ENCODE data around the gene ANKRD34B.

DNA sequence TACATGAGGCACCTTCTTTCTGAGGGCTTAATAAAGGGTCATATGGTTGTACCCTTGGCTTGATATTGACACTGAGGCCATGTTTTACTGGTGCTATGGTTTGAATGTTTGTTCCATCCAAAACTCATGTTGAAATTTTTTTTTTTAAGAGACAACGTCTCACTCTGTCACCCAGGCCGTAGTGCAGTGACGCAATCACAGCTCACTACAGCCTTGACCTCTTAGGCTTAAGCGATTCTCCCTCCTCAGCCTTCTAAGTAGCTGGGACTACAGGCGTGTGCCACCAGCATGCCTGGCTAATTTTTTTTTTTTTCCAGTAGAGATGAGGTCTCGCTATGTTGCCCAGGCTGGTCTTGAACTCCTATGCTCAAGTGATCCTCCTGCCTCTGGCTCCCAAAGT, 61.2 kb downstream of the ANKRD34B start:
- TF ChIP-seq POLR2A (IDR thresholded peaks at IDR 0.05; ENCODE audit: low read length) (no peak), GATA1 (IDR thresholded peaks at IDR 0.05; ENCODE audit: low read depth, low read length) (no peak)
